MCF 10A (cell line): ENCODE data around the gene RRAD. TPM values are rescaled to one million over a fixed set of nuclear protein-coding genes. Genes with fewer than 3 reads are reported as not detected.
A peak's percentile ranks its signal among the peaks of the same experiment; 100 is the strongest.

ENCODE experiments used
- BruUV-seq: library from RNA; stranded (reverse); fragments of 400-500 nt; replicated peaks from 2 replicates; lab custom pipeline; 2021; lab: Mats Ljungman, UMichigan
- CTCF ChIA-PET: fragments of 300-600 bp; sonication (Branson Sonifier 250); formaldehyde crosslinking; extraction: SDS; loops from one replicate; lab custom pipeline; 2021; ENCODE audit warnings: antibody characterized with exemption, inconsistent platforms; lab: Yijun Ruan, JAX
- POLR2A ChIA-PET: fragments of 300-600, 350-650 bp; sonication (Branson Sonifier 250); formaldehyde crosslinking; extraction: SDS; loops from one replicate; lab custom pipeline; 2020; ENCODE audit warnings: antibody characterized with exemption, inconsistent platforms; lab: Yijun Ruan, JAX
- DNase-seq: peaks from one replicate; pipeline ENCODE4 v3.0.0-alpha.2; 2018; ENCODE audit not compliant: unreplicated experiment
- H3K27ac Mint-ChIP-seq: one replicate; pipeline ENCODE4 v1.8.0; 2022; ENCODE audit warnings: mild to moderate bottlenecking, low read depth, mixed read lengths; ENCODE audit not compliant: unreplicated experiment
- H3K27me3 Mint-ChIP-seq: one replicate; pipeline ENCODE4 v1.8.0; 2022; ENCODE audit warnings: mixed read lengths; ENCODE audit not compliant: insufficient read depth, unreplicated experiment
- H3K36me3 Mint-ChIP-seq: one replicate; pipeline ENCODE4 v1.8.0; 2022; ENCODE audit warnings: mild to moderate bottlenecking, moderate library complexity, mixed read lengths; ENCODE audit not compliant: insufficient read depth, unreplicated experiment
- H3K4me1 Mint-ChIP-seq: one replicate; pipeline ENCODE4 v1.8.0; 2022; ENCODE audit warnings: mixed read lengths; ENCODE audit not compliant: insufficient read depth, unreplicated experiment
- H3K4me3 Mint-ChIP-seq: one replicate; pipeline ENCODE4 v1.8.0; 2022; ENCODE audit warnings: mild to moderate bottlenecking, moderate library complexity, mixed read lengths; ENCODE audit not compliant: unreplicated experiment
- H3K9me3 Mint-ChIP-seq: one replicate; pipeline ENCODE4 v1.8.0; 2022; ENCODE audit warnings: mixed read lengths; ENCODE audit not compliant: unreplicated experiment
- CTCF ChIP-seq: fragments of 200-600 bp; IDR thresholded peaks from one replicate; pipeline ENCODE4 v1.8.0; 2022; ENCODE audit warnings: antibody characterized with exemption, mild to moderate bottlenecking; ENCODE audit not compliant: unreplicated experiment
- intact Hi-C: fragments of 100-400 bp; cut with micrococcal nuclease; formaldehyde crosslinking; loops from 2 replicates; pipeline ENCODE4 v1.14.1; 2022
- total RNA-seq: library from RNA; stranded (reverse); gene quantifications from 2 replicates; pipeline ENCODE4 v1.2.3, GENCODE V29; 2022

The RRAD gene
- total RNA-seq, 1 experiment from 2014 or later, result not detected

GRCh38 chr16:66927918-66928649 lies 2.7 kb upstream of the RRAD start:
- Mint-ChIP-seq H3K36me3 (peaks cover 22% of the 10 kb centered on the region), H3K4me1 (peaks cover 46% of the 10 kb centered on the region), H3K9me3 (no peaks in the 10 kb centered on the region), H3K27me3 (no peaks in the 10 kb centered on the region), H3K4me3 (no peak overlapping the region), H3K27ac (peak overlapping the region; percentile 69)
- POLR2A ChIA-PET, result interaction anchor here (0.6 to 3.0 kb wide), 16 partner anchors 8 to 168 kb away, joined by 3 to 16 read pairs (median 3); partner anchors contain the start of genes CDH16 and PDP2
- CTCF ChIA-PET, result interaction anchor here (0.6 to 4.1 kb wide), 10 partner anchors 9 to 267 kb away, joined by 3 to 62 read pairs (median 4); partner anchors contain the start of gene CDH16
- no TSS peak for BruUV-seq
- peak; percentile 70 for DNase-seq
- no peak for TF ChIP-seq CTCF
- intact Hi-C loops, result loop anchor here (1.0 kb wide), 1 partner anchor 33 kb away; no protein-coding TSS in a partner anchor

- Mint-ChIP-seq H3K9me3 (no peaks in the 10 kb centered on the region), H3K27ac (peak overlapping the region; percentile 69), H3K4me1 (peaks cover 36% of the 10 kb centered on the region), H3K36me3 (peaks cover 22% of the 10 kb centered on the region), H3K27me3 (no peaks in the 10 kb centered on the region), H3K4me3 (no peak overlapping the region)
- ChIA-PET CTCF (interaction anchor here (0.6 to 4.1 kb wide), 4 partner anchors 8 to 114 kb away, joined by 3 to 62 read pairs (median 14); partner anchors contain the start of gene CDH16), POLR2A (interaction anchor here (0.9 to 3.0 kb wide), 7 partner anchors 9 to 46 kb away, joined by 3 to 16 read pairs (median 3); partner anchors contain the start of gene PDP2)
- no peak for TF ChIP-seq CTCF
- intact Hi-C loops, result no loop called here
- peak; percentile 79 for DNase-seq
- no TSS peak for BruUV-seq
Observed at GRCh38 chr16:66926961-66927436, 1.7 kb upstream of the RRAD start.

- DNase-seq, result no peak
- ChIA-PET CTCF (interaction anchor here (0.6 to 4.1 kb wide), 3 partner anchors 7 to 114 kb away, joined by 3 to 62 read pairs (median 23); partner anchors contain the start of gene CDH16), POLR2A (interaction anchor here (0.9 to 3.0 kb wide), 4 partner anchors 10 to 30 kb away, joined by 3 to 16 read pairs (median 7); no protein-coding TSS in a partner anchor)
- Mint-ChIP-seq H3K4me1 (peaks cover 36% of the 10 kb centered on the region), H3K9me3 (no peaks in the 10 kb centered on the region), H3K4me3 (no peak overlapping the region), H3K36me3 (peaks cover 17% of the 10 kb centered on the region), H3K27ac (peak overlapping the region; percentile 69), H3K27me3 (no peaks in the 10 kb centered on the region)
- no peak for TF ChIP-seq CTCF
- intact Hi-C loops, result no loop called here
- no TSS peak for BruUV-seq
Observed at GRCh38 chr16:66926171-66926947, 1.0 kb upstream of the RRAD start.
